Amygdala (tissue), 56 donors: ENCODE measurements around the gene NYAP2.

ENCODE experiments used
- DNase-seq, 56 donors: peaks; one replicate each; lab custom pipeline; 2025; lab: John Stamatoyannopoulos, UW

Gene NYAP2

DNA sequence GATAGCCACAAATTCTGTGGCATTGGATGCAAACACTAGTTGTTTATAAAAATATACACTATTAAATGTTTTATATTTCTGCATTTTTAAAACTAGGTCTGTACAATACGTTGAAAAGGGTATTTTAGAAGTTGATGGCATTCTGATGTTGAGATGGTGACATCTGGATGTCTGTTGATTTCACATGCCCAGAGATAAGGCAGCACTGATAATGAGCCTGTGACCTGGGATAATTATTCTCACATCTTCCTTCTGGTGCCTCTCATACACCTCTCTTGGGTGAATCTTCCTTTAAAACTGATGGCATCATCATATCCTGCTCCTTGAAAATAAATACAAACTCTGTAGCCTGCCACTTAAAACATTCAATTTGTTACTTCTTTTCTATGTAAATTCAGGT lies 208.6 kb downstream of the NYAP2 start:
- no peak for DNase-seq

GRCh38 chr2:225612636-225613035 lies 213.1 kb downstream of the NYAP2 start:
- DNase-seq, result no peak

DNA sequence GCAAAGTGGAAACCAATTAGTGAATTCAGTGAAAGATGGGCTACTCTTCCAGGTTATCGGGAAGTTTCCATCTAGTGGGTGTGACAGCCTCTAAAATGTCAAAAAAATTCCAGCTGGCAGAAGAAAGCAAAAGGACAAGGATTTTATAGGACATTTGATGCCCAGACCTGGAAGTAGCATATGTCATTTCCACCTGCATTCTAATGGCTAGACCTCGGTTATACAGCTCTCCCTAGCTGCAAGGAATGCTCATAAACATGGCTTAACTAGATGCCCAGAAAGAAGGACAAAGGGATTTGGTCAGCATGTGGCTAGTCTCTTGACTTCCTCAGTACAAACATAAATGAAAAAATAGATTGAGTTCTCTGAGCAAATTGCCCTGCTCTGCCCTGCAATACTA lies 215.4 kb downstream of the NYAP2 start:
- DNase-seq, result no peak

DNA sequence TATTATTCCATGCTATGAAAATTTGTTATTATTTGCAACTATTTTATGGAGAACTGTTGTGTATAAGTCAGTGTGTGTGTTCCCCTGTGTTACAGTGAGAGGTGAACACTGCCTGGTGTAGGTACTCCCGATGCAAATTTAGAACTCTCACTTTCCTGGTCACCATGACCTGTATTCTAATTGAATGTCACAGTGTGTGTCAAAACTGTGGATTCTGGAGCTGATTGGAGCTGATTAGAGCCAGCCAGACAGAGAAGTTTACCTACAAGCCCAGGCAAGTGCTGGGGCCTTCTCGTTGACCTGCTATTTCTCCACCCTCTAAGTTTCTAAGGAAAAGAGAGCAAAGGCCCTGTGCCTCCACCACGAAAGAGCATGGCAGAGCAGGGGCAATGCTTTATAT lies 216.0 kb downstream of the NYAP2 start:
- DNase-seq, result no peak

- no peak for DNase-seq
Measured at GRCh38 chr2:225616372-225616771, 216.9 kb downstream of the NYAP2 start.

DNA sequence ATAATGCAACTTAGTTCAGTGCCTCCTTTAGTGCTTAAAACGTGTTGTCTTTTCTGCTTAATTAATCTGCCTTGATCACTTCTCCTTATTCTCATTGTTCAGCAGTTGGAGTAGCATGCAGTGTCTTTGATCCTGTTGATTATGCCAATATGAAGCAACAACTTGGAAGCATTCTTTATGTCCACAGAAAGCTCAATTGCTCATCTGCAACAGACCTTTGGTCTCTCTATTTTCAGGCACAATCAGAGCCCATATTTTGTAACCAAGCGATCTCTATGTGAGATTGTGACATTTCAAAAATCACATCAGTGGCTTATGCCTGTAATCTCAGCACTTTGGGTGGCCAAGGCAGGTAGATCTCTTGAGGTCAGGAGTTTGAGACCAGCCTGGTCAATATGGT lies 217.3 kb downstream of the NYAP2 start:
- no peak for DNase-seq

DNA sequence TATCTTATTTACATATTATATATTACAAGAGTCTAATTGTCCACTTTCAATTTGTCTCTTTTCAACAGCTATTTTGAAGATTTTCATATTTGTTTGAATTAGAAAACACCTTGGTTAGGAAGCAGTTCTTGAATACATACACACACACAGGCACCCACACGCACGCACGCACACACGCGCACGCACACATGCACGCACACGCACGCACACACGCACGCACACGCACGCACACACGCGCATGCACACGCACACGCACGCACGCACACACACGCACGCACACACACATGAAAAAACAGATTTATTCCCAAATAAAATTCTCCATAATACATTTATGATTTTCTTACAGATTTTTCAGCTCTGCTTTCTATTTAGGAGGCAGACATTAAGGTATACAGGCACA lies 220.7 kb downstream of the NYAP2 start:
- no peak for DNase-seq

- DNase-seq, result no peak
Measured at GRCh38 chr2:225630824-225631533, 231.5 kb downstream of the NYAP2 start.

DNA sequence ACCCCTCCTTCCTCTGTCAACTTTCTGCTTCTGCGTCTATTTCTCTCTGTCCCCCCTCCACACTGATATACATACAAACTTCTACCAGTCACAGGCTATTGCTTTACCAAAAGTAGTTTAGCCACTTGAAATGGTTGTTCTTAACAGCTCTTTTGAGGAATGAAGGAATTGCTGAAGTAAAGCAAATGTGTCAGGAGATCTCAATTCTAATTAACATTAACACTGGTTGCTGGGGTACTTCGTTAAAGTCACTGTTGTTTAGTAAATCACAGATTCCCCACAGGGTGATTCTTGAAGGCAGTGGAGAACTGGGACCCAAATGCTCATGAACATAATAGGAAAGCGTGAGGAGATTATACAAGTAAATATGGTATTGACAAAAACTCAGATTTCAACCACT lies 232.8 kb downstream of the NYAP2 start:
- DNase-seq, result no peak

GRCh38 chr2:225636558-225636957 lies 237.0 kb downstream of the NYAP2 start:
- no peak for DNase-seq

GRCh38 chr2:225637259-225637658 lies 237.7 kb downstream of the NYAP2 start:
- no peak for DNase-seq

- DNase-seq, result no peak
Measured at GRCh38 chr2:225640550-225640949, 241.0 kb downstream of the NYAP2 start.

- DNase-seq, result no peak
Measured at GRCh38 chr2:225649274-225649673, 249.8 kb downstream of the NYAP2 start.

DNA sequence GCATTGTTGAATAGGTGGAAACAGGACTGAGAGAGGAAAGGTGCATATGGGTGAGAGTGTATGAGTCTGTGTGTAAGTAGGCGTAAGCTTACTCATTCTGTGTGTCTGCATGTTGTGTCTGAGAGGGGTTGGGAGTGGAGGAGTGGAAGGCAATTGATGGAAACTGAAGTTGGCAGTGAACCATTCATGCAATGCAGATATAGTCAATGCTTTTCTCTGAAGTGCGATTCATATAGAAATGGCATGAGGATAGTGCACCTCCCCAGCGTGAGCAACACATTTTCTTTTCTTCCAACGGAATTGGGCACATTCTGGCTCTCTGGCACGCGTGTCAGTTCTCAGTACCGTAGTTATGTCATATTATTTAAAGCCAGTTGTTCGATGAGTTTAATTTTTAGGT lies 250.5 kb downstream of the NYAP2 start:
- DNase-seq, result no peak

- DNase-seq, result peak in 49 of 56 donors; percentile 1 to 93 (median 44)
Measured at GRCh38 chr2:225660262-225661131, 261.0 kb downstream of the NYAP2 start.

DNA sequence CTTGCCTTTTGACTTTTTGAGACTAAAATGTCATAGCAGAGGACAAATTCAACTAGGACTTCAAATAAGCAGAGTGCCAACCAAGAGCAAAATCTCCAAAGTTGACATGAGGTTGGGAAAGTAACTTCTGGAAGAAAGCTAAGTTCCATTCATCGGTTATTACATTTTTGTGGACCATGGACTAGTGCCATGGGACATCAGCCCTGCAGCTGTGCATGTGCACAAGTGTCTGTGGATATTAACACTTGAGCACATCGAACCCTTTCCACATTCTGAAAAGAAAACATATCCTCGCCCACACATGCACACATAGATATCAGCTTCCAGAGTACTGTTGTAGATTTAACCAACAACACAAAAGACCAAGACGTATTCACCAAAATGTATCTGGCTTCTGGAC lies 262.6 kb downstream of the NYAP2 start:
- DNase-seq, result no peak

GRCh38 chr2:225667445-225667844 lies 267.9 kb downstream of the NYAP2 start:
- no peak for DNase-seq

GRCh38 chr2:225668606-225669266 lies 269.2 kb downstream of the NYAP2 start:
- DNase-seq, result peak in 6 of 56 donors; percentile 3 to 64 (median 15)

- no peak for DNase-seq
Measured at GRCh38 chr2:225670111-225670974, 270.8 kb downstream of the NYAP2 start.

- no peak for DNase-seq
Measured at GRCh38 chr2:225678792-225679191, 279.3 kb downstream of the NYAP2 start.
